HL-60/S4 treated with phorbol 12-myristate 13-acetate at 8.2 ng/mL for 4 days and 3 days (cell line): ENCODE measurements around the gene TCEAL3.
"Not testable (repeated sequence)": the region's sequence is repeated elsewhere in the genome, so short reads cannot be mapped to it uniquely, and the experiment has no call there.

ENCODE experiments used
- in situ Hi-C: fragments of 300-500 bp; cut with MboI; formaldehyde crosslinking; loops from 2 replicates; pipeline ENCODE4 v1.15.0; 2022; ENCODE audit warnings: low sequenced_read_pairs

The TCEAL3 gene

DNA sequence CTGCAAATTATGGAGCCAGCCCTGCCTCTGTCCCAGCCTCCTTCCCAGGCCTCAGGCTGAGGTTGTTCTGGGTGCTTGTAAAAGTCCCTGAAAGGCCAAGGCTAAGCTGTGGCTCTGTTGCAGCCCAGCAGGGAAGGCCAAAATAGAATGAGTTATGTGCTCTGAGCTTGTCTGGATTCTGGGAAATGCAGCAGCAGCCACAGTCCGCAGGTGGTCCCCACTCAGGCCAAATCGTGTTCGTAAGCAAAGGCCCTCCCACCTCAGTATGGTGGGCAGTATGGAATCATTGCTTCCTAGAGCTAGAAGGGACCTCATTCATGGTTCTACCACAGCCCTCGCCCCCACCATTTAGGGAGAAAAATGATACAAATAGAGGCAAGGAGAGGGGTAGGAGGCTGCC is 16.3 kb downstream of the TCEAL3 start:
- in situ Hi-C loops = no loop called here

DNA sequence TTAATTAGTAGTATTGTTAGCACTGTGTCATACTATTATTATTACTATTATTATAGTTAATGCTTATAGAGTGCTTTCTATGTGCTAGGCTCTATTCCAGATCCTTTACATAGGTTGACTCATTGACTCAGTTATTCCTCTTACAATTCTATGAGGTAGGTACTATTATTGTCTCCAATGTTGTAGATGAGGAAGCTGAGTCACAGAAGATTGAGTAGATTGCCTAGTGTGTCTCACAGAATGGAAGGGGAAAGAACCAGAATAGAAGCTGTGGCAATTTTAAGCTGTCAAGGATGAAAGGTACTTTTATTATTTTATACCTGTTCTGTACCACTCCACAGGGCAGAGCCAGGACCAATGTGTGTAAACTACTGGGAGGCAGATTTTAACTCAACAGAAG is 19.1 kb downstream of the TCEAL3 start:
- in situ Hi-C loops = no loop called here

GRCh38 chrX:103628386-103629317 is 20.9 kb downstream of the TCEAL3 start, which contains the start of gene TCEAL1:
TCEAL1 (plus strand) TSS chrX:103628975; CDS start chrX:103629917, 942 bp downstream.
- in situ Hi-C loops = no loop called here

DNA sequence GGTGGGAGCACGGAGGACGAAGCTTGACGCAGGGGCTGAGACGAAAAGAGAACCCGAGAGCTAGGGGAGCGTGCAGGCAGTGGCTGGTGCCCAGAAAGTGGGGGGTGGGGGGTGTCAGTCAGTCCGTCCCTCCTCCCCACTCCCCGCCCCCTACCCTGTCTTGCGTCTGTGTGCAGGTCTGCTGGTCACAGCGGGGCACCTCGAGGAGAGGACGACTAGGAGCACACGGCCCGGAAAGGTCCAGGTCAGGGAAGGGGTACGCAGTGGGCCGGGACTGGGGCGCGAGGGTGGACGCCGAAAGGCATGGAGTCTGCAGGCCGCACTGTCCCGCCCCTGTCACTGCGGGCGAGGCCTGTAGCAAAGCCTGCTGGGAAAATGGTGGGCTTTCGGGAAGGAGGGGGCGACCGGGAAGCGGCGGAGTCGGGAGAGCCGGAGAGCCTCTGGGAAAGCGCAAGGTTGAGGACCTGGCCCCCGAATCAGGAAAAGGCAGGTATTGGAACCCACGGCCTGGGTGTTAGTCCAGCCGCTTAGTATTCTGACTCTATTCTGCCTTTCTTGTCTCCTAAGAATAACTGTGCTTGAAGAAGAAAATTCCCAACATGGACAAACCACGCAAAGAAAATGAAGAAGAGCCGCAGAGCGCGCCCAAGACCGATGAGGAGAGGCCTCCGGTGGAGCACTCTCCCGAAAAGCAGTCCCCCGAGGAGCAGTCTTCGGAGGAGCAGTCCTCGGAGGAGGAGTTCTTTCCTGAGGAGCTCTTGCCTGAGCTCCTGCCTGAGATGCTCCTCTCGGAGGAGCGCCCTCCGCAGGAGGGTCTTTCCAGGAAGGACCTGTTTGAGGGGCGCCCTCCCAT is 21.8 kb downstream of the TCEAL3 start:
- in situ Hi-C loops = no loop called here

DNA sequence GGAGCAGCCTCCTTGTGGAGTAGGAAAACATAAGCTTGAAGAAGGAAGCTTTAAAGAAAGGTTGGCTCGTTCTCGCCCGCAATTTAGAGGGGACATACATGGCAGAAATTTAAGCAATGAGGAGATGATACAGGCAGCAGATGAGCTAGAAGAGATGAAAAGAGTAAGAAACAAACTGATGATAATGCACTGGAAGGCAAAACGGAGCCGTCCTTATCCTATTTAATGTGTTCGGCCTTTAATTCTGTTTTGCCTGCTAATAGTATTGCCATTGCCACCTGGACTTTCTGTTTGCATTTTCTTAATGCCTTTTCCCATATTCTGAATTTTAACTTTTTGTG is 22.4 kb downstream of the TCEAL3 start:
- in situ Hi-C loops = no loop called here

DNA sequence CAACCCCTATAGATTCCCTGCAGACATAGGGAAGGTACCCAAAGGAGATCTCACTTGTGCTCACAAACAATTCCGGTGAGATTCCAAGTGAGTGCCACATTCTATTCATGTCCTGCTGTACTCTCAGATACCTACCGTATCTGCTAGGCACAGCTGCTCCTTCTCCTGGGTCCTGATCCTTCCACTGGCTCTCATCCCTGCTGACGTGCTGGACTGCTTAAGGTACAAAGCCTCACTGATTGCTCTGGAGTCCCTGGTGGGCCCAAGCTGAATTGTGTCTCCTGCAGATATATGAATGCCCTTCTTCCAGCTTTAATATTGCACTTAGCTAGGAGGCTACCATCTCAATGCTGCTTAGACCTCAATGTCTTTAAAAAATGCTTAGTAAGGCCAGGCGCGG is 23.4 kb downstream of the TCEAL3 start:
- in situ Hi-C loops = no loop called here

GRCh38 chrX:103635436-103635835 is 27.7 kb downstream of the TCEAL3 start:
- in situ Hi-C loops = no loop called here

GRCh38 chrX:103637604-103638338 is 30.0 kb downstream of the TCEAL3 start:
- in situ Hi-C loops = no loop called here

GRCh38 chrX:103638479-103639346 is 30.9 kb downstream of the TCEAL3 start:
- in situ Hi-C loops = not testable (repeated sequence)

DNA sequence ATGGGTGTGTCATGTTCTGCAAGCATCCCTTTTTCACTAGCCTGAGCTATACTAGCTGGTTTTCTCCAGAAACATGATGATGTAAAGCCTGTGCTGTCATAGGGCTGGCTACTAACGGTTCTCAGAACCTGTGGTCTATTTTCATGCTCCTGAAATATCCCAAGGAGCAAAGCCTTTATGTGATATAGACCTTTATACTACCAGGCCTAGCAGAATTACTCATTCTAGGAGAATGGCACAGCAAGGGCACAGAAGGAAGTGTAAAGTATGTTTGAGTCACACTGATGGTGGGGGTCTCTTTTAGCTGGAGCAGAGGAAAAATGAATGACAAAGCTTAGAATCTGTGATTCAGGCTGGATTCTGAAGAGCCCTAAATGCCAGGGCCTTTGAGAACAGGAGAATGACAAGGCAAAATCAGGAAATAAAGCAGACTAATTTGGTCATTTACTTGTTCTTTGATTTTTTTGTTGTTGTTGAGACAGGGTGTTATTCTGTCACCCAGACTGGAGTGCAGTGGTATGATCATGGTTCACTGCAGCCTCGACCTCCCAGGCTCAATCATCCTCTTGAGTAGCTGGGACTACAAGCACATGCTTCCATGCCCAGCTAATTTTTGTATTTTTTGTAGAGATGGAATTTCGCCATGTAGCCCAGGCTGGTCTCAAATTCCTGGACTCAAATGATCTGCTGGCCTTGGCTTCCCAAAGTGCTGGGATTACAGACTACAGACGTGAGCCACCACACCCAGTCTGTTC is 32.8 kb downstream of the TCEAL3 start:
- in situ Hi-C loops = no loop called here

DNA sequence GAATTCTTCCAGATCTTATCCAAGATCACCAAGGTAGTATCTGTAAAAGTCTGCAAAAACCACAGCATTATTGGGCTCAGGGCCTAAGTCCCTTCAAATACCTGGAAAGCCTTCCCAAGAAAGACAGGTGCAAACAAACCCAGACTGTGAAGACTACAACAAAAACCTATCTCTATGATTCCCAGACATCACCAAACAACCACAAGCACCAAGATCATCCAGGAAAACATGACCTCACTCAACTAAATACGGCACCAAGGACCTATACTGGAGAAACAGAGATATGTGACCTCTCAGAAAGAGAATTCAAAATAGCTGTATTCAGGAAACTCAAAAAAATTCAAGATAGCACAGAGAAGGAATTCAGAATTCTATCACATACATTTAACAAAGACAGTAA is 36.4 kb downstream of the TCEAL3 start:
- in situ Hi-C loops = no loop called here

DNA sequence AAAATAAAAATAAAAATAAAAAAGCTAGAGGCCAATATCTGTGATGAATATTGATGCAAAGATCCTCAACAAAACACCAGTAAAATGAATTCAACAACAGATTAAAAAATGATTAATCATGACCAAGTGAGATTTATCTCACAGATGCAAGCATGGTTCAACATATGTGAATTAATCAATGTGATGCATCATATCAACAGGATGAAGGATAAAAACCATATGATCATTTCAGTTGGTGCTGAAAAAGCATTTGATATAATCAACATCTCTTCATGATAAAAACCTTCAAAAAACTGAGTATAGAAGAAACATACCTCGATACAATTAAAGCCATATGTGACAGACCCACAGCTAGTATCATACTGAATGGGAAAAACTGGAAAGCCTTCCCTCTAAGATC is 39.9 kb downstream of the TCEAL3 start:
- in situ Hi-C loops = no loop called here

DNA sequence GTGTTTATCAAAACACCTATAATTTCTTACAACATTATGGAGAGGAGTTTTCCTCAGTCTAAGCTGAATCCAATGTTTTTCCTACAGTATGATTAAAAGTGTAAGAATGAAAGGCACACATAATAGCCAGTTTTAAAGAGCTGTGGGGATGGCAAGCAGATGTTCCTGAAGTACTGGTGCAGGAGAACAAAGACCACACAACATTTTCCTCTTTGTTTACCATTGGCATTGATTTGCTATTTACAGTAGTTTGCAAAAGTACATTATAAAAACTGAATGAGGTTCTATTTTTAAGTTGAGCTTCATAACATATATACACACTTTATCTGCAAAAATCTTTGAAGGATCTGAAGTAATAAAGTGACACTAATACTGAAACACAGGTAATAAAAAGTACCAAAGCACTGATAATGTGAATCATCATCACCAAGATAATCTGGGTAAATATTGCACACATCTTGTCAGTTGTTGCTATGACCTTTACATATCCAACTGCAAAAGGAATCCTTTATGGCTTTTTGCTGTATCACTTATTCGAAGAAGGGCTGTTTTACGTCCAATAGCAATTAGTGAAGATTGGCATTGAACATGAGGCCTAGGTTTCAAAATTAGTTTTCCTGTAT is 43.5 kb downstream of the TCEAL3 start:
- in situ Hi-C loops = no loop called here

DNA sequence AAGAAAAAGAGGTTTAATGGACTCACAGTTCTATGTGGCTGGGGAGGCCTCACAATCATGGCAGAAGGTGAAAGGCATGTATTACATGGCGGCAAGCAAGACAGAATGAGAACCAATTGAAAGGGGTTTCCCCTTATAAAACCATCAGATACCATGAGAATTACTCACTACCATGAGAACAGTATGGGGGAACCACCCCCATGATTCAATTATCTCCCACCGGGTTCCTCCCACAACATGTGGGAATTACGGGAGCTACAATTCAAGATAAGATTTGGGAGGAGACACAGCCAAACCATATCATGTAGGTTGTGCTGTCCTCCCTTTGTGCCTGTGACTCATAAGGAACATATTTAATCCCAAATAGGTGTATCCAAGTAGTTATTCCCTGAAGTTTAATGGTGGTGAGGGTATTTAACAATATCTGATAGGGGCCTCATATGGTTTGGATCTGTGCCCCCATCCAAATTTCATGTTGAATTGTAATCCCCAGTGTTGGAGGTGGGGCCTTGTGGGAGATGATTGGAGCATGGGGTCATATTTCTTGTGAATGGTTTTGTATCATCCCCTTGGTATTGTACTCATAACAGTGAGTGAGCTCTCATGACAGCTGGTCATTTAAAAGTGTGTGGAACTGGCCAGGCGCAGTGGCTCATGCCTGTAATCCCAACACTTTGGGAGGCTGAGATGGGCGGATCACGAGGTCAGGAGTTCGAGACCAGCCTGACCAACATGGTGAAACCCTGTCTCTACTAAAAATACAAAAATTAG is 47.7 kb downstream of the TCEAL3 start:
- in situ Hi-C loops = not testable (repeated sequence)

GRCh38 chrX:103656617-103657016 is 48.9 kb downstream of the TCEAL3 start:
- in situ Hi-C loops = no loop called here

GRCh38 chrX:103657066-103657465 is 49.3 kb downstream of the TCEAL3 start:
- in situ Hi-C loops = not testable (repeated sequence)

DNA sequence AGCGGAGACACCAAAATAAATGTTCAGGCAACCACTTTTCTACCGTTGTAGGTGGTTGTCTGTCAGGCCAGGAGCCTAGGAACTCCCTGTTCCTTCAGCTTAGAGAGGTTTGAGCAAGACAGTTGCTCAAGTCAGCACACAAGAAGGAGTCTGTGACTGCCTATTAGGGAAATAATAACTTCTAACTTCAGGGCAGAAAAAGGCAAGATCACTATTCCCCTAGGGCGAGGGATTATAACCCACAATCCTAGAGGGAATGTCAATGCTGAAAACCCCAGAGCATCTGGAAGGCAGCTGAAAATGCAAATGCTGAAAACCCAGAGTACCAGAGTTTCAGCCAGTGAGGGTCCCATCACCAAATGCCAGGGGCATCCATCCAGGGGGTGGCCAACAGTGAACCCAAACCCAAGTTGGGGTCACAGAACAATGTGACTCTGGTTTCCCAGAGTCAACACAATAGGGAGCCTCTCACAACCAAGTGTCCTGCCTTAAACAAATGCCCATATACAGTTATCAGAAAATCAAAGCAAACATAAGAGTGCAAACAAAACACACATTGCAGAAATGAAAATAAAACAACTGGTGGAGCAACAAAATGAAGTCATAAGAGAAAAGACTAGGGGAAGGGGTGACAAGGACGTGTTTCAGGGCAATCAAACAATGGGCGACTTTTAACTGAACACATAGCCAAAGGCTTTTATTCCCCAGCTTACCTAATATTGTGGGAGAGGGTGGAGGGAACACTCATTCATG is 51.1 kb downstream of the TCEAL3 start:
- in situ Hi-C loops = no loop called here

DNA sequence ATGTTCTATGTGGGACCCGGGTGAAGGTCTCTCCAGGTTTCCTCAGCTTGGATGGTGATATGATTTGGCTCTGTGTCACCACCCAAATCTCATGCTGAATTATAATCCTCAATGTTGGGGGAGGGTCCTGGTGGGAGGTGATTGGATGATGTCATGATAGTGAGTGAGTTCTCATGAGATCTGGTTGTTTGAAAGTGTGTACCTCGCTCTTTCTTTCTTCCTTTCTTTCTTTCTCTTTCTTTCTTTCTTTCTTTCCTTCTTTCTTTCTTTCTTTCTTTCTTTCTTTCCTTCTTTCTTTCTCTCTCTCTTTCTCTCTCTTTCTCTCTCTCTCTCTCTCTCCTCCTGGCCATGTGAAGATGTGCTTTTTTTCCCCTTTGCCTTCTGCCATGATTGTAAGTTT is 51.7 kb downstream of the TCEAL3 start:
- in situ Hi-C loops = not testable (repeated sequence)
